ENCODE results near the gene TBX19. TPM values are rescaled to one million over a fixed set of nuclear protein-coding genes. Genes with fewer than 3 reads are reported as not detected.

TBX19 gene
- total and polyA plus RNA-seq, 2 of the 4 experiments (the other 2 are of a cell fraction), result 0.18 to 0.89 TPM

GRCh38 chr1:168264296-168264695, 16.4 kb upstream of the TBX19 start:
- TF ChIP-seq FOS (IDR thresholded peaks at IDR 0.05; ENCODE audit: low read depth, low read length) (no peak), CTCF (conservative IDR thresholded peaks at IDR 0.05; ENCODE audit: low read depth, low read length) (no peak), NFE2L2 (IDR thresholded peaks at IDR 0.05; ENCODE audit: low read depth, low read length) (no peak), RCOR1 (IDR thresholded peaks at IDR 0.05; ENCODE audit: insufficient replicate concordance, low read length) (no peak), ELK1 (IDR thresholded peaks at IDR 0.05; ENCODE audit: borderline replicate concordance, low read depth, low read length) (no peak), CEBPB (IDR thresholded peaks at IDR 0.05; ENCODE audit: low read depth, low read length) (no peak), POLR2A (IDR thresholded peaks at IDR 0.05; ENCODE audit: low read depth, low read length) (no peak), RAD21 (IDR thresholded peaks at IDR 0.05; ENCODE audit: low read length) (no peak), BHLHE40 (IDR thresholded peaks at IDR 0.05; ENCODE audit: low read depth, low read length) (no peak), MAZ (IDR thresholded peaks at IDR 0.05; ENCODE audit: borderline replicate concordance, low read depth, low read length) (no peak), RFX5 (IDR thresholded peaks at IDR 0.05; ENCODE audit: low read depth, low read length) (no peak), MAFK (IDR thresholded peaks at IDR 0.05; ENCODE audit: low read depth, low read length) (no peak), USF2 (IDR thresholded peaks at IDR 0.05; ENCODE audit: low read depth, low read length) (no peak), MXI1 (IDR thresholded peaks at IDR 0.05; ENCODE audit: borderline replicate concordance, low read depth, low read length) (no peak), CHD1 (IDR thresholded peaks at IDR 0.05; ENCODE audit: low read depth, low read length) (no peak), SMC3 (IDR thresholded peaks at IDR 0.05; ENCODE audit: low read depth, low read length) (no peak)

More at GRCh38 chr1:168264296-168264695, 16.4 kb upstream of the TBX19 start:
- H3K79me1 ChIP-seq (ENCODE audit: low read depth in 1 of 2, low read length in 2 of 2), result peaks cover 3 to 11% of the 10 kb centered on the region in 2 experiments; a peak in 2 of 4 replicates
- H3K9me3 ChIP-seq (ENCODE audit: control insufficient read depth, insufficient read depth, low read length), result no peaks in the 10 kb centered on the region
- in situ Hi-C loops (cut with MboI; ENCODE audit: low sequenced_read_pairs) (no loop called here), dilution Hi-C loops (cut with HindIII; ENCODE audit: low sequenced_read_pairs, unreplicated experiment) (no loop called here), intact Hi-C loops (cut with micrococcal nuclease) (no loop called here)
- no peak overlapping the region for H3K23ac ChIP-seq (ENCODE audit: low read depth, low read length)
- H2AFZ ChIP-seq (replicated peaks; ENCODE audit: low read length, poor library complexity), result no peak overlapping the region
- H2BK15ac ChIP-seq (ENCODE audit: low read depth, low read length), result no peak overlapping the region
- no peaks in the 10 kb centered on the region for H4K20me1 ChIP-seq (ENCODE audit: insufficient read depth, low read length)
- BruUV-seq (replicated peaks), result no TSS peak
- WGBS, 2 experiments (ENCODE audit: extremely low coverage in 2 of 2, insufficient read length in 1 of 2), result no CpG with 5 or more reads among the region's 7 CpGs
- H4K91ac ChIP-seq (ENCODE audit: insufficient read depth, low read depth, low read length), result no peak overlapping the region
- H3K27ac ChIP-seq (ENCODE audit: insufficient read depth, low read length), result no peak overlapping the region
- peaks cover 10% of the 10 kb centered on the region for H3K9me1 ChIP-seq (ENCODE audit: insufficient read depth, low read length)
- H3K27me3 ChIP-seq (ENCODE audit: control insufficient read depth, insufficient read depth, low read length), result no peaks in the 10 kb centered on the region
- no peaks in the 10 kb centered on the region for H3K36me3 ChIP-seq (ENCODE audit: control insufficient read depth, insufficient read depth, low read length)
- ChIA-PET CTCF (no interaction called here), POLR2A (ENCODE audit: unreplicated experiment) (no interaction called here)
- H3K14ac ChIP-seq (replicated peaks; ENCODE audit: low read depth, low read length), result no peak overlapping the region
- no peak overlapping the region for H2BK120ac ChIP-seq (ENCODE audit: low read depth, low read length)
- H4K5ac ChIP-seq (ENCODE audit: low read depth, low read length), result no peak overlapping the region
- H3K4me3 ChIP-seq (ENCODE audit: insufficient read depth, low read depth, low read length), result no peak overlapping the region
- H2AK5ac ChIP-seq (ENCODE audit: low read depth, low read length), result no peak overlapping the region
- no peak overlapping the region for H2BK20ac ChIP-seq (ENCODE audit: low read depth, low read length)
- ATAC-seq (ENCODE audit: low read depth), result no peak
- H3K4ac ChIP-seq (ENCODE audit: low read depth, low read length), result no peak overlapping the region
- no peak overlapping the region for H3K56ac ChIP-seq (ENCODE audit: extremely low read depth, insufficient read depth, low read length)
- no peak for DNase-seq
- H2BK5ac ChIP-seq (ENCODE audit: low read depth, low read length, poor library complexity, severe bottlenecking), result no peak overlapping the region
- H3K18ac ChIP-seq (ENCODE audit: low read depth, low read length), result no peak overlapping the region
- no peak overlapping the region for H4K8ac ChIP-seq (ENCODE audit: low read depth in 2 of 2, low read length in 2 of 2)
- H3K4me1 ChIP-seq (ENCODE audit: control insufficient read depth, insufficient read depth, low read length), result peaks cover 3% of the 10 kb centered on the region
- no peak overlapping the region for H2AK9ac ChIP-seq (replicated peaks; ENCODE audit: low read depth, low read length, poor library complexity)
- no peak overlapping the region for H3K9ac ChIP-seq (ENCODE audit: low read depth, low read length)
- no peak overlapping the region for H3K4me2 ChIP-seq (ENCODE audit: low read depth, low read length)
